Activated naive CD4-positive, alpha-beta T cell treated with Interleukin-2 at 50 U/mL for 16 hours (primary cell): ENCODE data around the gene YWHAG.
"Not testable (repeated sequence)": the region's sequence is repeated elsewhere in the genome, so short reads cannot be mapped to it uniquely, and the experiment has no call there.

Experiments used
- DNase-seq: peaks from one replicate; pipeline ENCODE4 v3.0.0-alpha.2; 2020

Gene YWHAG

DNA sequence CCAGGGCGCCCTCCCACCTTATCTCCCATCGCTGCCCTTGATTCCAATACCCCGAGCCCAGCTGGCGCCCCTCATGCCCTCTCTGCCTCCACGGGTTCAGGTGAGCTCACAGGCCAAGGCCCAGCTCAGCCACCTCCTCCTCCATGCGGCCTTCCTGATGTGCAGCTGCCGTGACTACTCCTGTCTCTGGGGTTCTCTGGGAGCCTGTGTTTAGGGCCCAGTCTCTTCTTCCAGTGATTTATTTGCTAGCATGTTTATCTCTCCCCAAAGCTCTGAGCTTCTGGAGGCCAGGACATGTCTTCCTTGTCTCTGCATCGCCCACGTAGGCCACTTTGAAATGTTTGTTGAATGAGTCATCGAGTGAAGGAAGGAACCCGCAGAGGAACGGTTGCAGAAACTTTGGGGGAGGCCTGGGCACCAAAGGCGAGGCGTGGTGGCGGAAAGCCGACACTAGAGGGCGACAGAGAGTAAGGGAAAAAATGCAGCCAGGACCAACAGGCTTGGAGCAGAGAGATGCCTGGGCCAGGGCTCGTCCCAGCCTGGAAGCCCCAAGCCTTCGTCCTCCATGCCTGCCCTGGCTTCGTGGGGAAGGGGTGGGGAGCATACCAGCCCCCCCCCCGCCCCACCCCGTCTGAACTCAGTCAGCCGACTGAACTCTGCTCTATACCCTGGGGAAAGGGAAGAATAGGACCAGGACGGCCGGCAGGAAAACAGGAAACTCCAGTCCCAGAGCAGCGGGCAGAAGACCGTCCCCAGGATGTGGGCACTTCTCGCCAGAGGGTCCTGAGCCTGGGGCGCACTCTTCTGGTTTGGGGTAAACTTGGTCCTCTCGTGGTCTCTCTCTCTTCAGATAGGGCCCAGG lies 67.2 kb downstream of the YWHAG start:
- peak; percentile 89 for DNase-seq

DNA sequence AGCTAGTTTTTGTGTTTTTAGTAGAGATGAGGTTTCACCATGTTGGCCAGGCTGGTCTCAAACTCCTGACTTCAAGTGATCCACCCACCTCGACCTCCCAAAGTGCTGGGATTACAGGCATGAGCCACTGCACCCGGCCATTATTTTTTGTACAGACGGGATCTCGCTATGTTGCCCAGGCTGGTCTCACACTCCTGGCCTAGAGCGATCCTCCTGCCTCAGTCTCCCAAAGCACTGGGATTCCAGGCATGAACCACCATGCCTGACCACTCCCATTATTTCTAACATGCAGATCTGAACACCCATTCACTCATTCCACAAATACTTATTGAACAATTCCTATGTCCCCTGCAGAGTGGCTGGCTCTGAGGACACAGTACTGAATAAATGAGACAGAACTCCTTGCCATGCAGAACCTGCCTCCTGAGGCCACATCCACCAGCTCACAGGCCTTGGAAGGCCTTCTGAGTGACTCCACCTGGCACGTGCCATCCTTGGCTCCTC lies 67.9 kb downstream of the YWHAG start:
- DNase-seq = not testable (repeated sequence)

DNA sequence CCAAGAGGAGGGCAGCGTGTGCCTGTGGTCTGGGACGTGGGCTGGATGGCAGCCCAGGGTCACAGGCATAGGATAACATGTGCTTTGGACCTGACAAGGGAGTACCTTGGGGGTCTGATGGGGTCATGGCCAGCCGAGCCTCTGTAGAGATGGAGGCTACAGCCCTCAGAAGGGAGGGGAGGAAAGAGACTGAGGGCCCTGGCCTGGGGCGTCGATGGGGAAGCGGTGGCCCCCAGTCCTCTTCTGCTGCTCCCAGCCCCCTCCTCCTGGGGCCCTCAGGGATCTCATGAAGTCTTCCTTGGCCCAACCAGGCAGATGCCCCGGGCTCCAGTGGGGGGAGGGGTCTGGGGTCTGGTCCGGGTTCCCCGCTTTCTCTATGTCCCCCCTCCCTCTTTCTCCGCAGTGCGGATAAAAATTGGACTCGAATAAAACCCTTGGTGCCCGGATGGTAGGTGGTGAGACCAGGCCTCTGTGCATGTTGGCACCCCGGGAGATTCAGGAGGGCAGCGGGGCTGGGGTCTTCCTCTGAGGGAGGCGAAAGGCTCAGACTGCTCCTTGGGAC lies 71.9 kb downstream of the YWHAG start:
- no peak for DNase-seq

DNA sequence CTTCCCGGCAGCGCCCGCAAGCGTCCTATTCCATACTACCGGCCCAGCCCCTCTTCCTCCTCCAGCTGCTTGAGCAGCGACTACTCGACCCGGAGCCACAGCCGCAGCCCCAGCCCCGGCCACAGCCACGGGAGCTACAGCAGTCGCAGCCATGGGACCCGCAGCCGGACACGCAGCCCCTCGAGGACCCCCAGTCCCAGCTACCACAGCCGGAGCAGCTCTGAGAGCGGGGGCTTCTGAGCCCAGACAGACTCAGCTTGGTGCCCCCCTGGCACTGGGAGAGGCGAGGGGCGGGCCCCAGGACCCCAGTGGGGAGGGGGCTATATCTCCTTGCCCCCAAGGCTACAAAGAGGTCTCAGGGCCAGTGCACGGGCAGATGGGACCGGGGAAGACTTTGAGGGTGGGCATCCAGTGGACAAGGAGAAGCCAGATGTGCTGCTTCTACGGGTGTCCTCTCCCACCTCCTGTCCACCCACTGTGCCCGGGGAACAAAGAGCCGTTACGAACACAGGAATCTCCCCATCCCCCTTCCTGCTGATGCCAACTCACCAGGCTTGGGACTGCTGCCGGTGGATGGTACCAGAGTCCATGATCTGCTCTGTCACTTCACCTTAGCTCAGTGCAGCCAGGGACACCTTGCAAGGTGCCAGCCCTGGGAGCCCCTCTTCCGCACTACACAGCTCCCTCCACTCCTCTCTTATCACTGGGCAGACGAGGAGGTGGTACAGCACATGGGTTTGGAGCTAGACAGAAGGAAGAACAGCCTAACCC lies 73.0 kb downstream of the YWHAG start:
- DNase-seq = no peak

DNA sequence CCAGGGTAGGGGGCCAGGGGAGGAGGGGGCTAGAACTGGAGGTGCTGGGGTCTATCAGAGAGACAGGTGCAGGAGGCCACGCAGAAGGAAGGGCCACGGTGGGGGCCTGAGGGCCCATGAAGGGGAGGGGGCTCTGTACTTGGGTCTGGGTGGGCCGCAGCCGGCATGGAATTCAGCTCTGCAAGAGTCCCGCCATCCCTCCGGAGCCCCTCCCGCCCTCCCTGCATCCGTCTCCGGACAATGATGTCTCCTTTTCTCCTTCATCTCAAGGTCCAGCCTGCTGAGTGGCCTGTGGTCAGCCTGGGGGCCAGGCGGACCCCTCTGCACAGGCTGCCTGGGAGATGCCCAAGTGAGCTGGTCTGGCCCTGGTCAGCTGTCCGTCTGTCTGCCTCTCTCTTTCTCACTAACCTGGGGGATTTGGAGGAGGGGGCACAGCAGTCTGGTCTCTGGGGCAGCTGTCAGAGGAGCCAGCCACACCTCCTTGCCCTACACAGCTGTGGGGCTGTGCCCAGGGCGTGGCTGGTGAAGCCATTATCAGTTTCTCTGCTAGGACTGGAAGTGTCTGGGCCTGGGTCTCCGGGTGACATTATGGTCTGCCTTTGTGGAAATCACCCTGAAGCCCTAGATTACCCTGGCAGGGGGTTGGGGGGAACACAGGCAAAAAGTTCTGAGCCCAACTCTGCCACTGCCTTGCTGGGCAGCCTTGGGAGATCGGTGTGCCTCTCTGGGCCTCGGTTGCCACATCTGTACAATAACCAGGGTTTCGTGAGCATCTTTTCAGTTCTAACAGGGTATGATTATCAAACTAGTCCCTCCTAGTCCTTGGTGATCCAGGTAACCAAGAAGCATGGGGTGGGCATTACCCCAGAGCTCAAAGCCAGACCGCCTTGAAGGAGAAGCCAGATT lies 75.3 kb downstream of the YWHAG start:
- no peak for DNase-seq

DNA sequence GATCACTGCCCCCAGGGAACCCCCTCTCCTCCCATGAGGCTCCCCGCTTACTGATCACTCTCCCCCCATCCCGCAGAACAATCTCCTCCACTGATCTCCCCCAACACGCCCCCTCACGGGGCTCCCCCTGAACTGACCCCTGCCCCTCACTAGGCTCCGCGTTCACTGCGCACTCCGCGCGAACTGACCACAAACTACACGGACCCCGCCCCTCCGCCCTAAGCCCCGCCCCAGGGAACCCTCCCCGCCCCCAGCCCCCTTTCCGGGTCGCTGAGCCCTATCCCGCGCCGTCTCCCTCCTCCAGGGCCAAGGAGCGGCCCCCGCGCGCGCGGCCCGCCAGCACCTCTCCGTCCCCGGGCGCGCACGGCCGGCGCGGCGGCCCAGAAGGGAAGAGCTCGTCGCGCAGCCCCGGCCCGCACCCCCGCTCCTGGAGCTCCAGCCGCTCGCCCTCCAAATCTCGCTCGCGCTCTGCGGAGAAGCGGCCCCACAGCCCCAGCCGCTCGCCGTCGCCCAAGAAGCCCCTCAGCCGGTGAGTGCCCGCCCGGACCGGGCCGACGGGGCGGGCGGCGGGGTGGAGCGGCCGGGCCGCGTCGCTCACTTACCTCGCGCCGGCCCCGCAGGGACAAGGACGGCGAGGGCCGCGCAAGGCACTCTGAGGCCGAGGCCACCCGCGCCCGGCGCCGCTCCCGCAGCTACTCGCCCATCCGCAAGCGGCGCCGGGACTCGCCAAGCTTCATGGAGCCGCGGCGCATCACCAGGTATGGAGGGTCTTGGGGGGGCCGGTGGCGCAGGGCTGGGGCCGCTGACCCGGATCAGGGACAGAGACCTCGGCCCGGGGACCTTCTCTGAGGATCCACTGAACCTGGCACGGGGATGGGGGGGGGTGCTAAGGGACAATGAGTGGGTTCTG lies 76.2 kb downstream of the YWHAG start:
- no peak for DNase-seq

DNA sequence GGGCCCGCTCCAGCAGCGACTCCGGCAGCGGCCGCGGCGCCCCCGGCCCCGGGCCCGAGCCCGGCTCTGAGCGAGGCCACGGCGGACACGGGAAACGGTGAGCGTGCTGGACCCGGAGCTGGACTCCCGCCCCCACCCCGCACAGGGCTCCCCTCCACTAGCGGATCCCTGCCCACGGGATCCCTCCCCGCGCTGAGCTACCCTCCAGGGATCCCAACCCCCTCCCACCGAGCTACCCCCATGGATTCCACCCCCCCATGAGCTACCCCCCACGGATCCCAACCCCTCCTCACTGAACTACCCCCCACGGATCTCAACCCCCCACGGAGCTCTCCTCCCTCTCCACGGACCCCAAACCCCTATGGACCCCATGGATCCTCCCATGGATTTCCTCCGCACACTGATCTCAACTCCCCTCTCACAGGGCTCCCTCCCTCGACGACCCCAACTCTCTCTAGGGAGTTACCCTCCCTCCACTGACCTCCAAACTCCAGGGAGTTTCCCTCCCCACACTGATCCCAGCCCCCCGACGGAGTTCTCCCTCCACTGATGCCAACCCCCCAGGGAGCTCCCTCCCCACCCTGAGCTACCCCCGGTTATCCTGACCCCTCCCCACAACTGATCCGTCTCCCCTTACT lies 77.0 kb downstream of the YWHAG start:
- no peak for DNase-seq

DNA sequence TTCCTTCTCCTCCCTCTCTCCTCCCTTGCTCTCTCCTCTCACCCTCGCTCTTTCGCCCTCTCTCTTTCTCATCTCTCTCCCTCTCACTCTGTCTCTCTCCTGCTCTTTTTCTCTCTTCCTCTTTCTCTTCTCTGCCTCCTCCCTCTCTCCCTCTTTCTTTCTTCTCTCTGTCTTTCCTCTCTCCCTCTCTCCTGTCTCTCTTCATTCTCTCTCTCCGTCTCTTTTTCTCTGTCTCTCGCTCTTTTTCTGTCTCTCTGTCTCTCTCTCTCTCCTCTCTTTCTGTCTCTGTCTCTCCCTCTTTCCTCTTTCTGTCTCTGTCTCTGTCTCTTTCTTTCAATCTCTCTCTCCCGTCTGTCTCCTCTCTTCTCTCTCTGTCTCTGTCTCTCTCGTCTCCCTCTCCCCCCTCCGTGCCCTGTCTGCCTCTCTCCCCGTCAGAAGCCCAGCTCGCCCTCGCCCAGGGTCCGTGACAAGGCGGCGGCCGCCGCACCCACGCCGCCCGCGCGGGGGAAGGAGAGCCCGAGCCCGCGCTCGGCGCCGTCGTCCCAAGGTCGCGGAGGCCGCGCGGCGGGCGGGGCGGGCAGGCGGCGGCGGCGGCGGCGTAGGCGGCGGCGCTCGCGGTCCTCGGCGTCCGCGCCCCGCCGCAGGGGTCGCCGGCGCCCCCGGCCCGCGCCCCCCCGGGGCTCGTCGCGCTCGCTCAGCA lies 77.6 kb downstream of the YWHAG start:
- peak; percentile 19 for DNase-seq

DNA sequence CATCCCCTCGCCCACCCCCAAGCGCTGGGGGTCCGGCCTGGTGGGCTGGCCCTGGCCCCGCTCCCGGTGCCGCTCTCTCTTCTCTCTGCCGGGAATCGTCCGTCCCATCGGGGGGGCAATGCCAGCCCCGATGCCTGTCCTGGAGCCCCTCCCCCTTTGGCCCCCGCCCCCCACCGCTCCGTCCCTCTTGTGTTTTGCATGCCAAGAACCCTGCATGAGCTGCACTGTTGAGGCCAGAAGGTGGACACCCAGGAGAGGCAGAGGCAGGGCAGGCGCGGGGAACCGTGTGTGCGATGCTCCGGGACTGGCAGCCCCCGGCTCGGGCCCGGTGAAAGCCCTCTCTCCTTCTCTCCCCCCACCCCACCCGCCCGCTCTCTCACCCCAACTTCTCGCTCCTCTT lies 78.4 kb downstream of the YWHAG start:
- no peak for DNase-seq

DNA sequence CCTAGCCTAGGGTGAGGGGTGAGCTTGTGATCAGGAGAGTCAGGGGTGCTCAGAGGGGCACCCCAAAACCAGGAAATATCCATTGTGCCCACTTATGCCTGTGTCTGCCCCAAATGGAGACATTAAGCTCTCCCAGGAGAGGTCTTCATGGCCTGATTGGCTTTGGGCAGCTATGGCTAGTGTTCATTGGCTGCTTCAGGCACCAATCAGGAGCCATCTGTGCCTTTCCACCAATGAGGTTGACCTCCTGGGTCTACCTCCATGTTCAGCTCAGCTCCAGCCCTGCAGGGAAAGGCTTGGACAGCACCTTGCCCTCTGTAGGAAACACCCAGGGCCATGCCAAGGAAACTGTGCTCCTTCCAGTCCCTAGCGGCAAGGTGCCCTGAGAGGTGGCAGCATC lies 80.3 kb downstream of the YWHAG start:
- no peak for DNase-seq
